Placental pericyte (primary cell): ENCODE measurements around the gene CFAP410. TPM values are rescaled to one million over a fixed set of nuclear protein-coding genes. Genes with fewer than 3 reads are reported as not detected.

Experiments
- total RNA-seq: library from RNA; depleted of rRNA; stranded (reverse); fragments of >200 nt; gene quantifications from 2 replicates; pipeline ENCODE4 v1.2.3, GENCODE V29; 2012

The CFAP410 gene
- 10.0 and 20.1 TPM in 2 replicates for total RNA-seq

GRCh38 chr21:44338971-44339910 lies at the start of gene CFAP410:
CFAP410 (minus strand) TSS chr21:44339390; CDS start chr21:44339194, 196 bp downstream.

GRCh38 chr21:44353191-44353970 lies 14.2 kb upstream of the CFAP410 start, which contains the start of gene TRPM2:
TRPM2 (plus strand) TSS chr21:44353621; CDS start chr21:44353701, 80 bp downstream.

GRCh38 chr21:44299458-44300261 lies 39.5 kb downstream of the CFAP410 start, which contains the start of gene PFKL:
PFKL (plus strand) TSS chr21:44300053; CDS start chr21:44300106, 53 bp downstream.

GRCh38 chr21:44285138-44285992 lies 53.8 kb downstream of the CFAP410 start, which contains the start of gene AIRE:
AIRE (plus strand) TSS chr21:44285876; CDS start chr21:44286007, 131 bp downstream.

Other genes with a start within 250 kb of the CFAP410 start
- 1.8 and 35.1 TPM in 2 replicates for gene PWP2, start 232.0 kb downstream of the CFAP410 start, total RNA-seq
- 15.1 and 25.1 TPM in 2 replicates for gene GATD3, start 205.7 kb downstream of the CFAP410 start, total RNA-seq
- 0.57 and 1.1 TPM in 2 replicates for gene ICOSLG, start 98.4 kb downstream of the CFAP410 start, total RNA-seq
- not detected in 2 replicates for gene DNMT3L, start 77.5 kb downstream of the CFAP410 start, total RNA-seq
- not detected in 2 replicates for gene AIRE, start 53.5 kb downstream of the CFAP410 start, total RNA-seq
- gene PFKL, start 39.3 kb downstream of the CFAP410 start, total RNA-seq = 123 and 133 TPM in 2 replicates
- under 0.01 and 0.29 TPM in 2 replicates for gene TRPM2, start 14.2 kb upstream of the CFAP410 start, total RNA-seq
- gene LRRC3, start 116.1 kb upstream of the CFAP410 start, total RNA-seq = 0.29 and 0.66 TPM in 2 replicates
- gene KRTAP10-1, start 200.8 kb upstream of the CFAP410 start, total RNA-seq = not detected in 2 replicates
- gene KRTAP10-2, start 212.1 kb upstream of the CFAP410 start, total RNA-seq = not detected in 2 replicates
- gene KRTAP10-3, start 219.4 kb upstream of the CFAP410 start, total RNA-seq = not detected in 2 replicates
- not detected in 2 replicates for gene KRTAP10-4, start 234.3 kb upstream of the CFAP410 start, total RNA-seq
- not detected in 2 replicates for gene KRTAP10-5, start 241.2 kb upstream of the CFAP410 start, total RNA-seq